ENCODE measurements around the gene MIS12. TPM values are rescaled to one million over a fixed set of nuclear protein-coding genes. Genes with fewer than 3 reads are reported as not detected.

MIS12 gene
- total RNA-seq, 1 experiment from 2014 or later: 11.5 TPM

GRCh38 chr17:5532581-5532980 lies 46.2 kb downstream of the MIS12 start:
- H3K36me3 ChIP-seq (ENCODE audit: control insufficient read depth, insufficient read depth, low read length): no peaks in the 10 kb centered on the region
- POLR2A ChIA-PET: no interaction called here

DNA sequence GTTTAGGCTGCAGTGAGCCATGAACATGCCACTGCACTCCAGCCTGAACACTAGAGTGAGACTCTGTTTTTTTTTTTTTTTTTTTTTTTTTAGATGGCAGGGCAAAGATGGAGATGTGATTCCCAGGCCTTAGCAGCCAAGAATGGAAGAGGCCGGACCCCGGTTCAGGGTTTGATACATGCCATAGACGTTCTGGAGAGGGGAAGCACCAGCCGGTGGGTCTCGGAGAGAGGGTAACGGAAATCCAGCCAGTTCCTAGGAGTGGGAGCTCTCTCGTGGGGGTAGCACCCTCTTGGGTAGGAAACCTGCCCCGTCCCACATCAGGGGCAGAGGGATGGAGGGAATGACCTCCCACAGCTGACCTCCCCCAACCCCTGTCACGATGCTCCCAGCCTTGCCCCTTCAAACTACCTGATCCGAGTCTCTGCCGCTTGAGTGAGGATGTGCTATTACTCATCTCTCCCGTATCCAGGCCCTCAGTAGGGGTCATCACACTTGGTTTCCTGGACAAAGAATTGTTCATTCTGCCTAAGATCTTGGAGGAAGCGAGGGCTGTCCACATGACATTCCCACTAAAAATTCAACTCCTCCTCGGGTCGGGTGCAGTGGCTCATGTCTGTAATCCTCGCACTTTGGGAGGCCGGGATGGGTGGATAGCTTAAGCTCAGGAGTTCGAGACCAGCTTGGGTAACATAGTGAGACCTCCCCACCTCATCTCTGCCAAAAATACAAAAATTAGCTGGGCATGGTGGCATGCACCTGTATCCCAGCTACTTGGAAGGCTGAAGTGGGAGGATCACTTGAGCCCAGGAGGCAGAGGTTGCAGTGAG lies 47.3 kb downstream of the MIS12 start:
- CTCF ChIA-PET: no interaction called here
- Histone ChIP-seq H3K27me3 (ENCODE audit: control insufficient read depth, insufficient read depth, low read length) (no peaks in the 10 kb centered on the region), H3K9me3 (ENCODE audit: control insufficient read depth, insufficient read depth, low read depth, low read length) (no peaks in the 10 kb centered on the region), H3K27ac (ENCODE audit: low read length) (no peak overlapping the region), H3K4me1 (ENCODE audit: control insufficient read depth, insufficient read depth, low read length) (no peaks in the 10 kb centered on the region), H3K4me3 (ENCODE audit: low read depth in 2 of 2, low read length in 2 of 2) (no peak overlapping the region), H3K36me3 (ENCODE audit: control insufficient read depth, insufficient read depth, low read length) (no peaks in the 10 kb centered on the region)
- in situ Hi-C loops (cut with HindIII; ENCODE audit: low pct_unique_long_range_greater_than_20kb, low sequenced_read_pairs): no loop called here
- POLR2A ChIA-PET: no interaction called here
- TF ChIP-seq, protein P1, sequence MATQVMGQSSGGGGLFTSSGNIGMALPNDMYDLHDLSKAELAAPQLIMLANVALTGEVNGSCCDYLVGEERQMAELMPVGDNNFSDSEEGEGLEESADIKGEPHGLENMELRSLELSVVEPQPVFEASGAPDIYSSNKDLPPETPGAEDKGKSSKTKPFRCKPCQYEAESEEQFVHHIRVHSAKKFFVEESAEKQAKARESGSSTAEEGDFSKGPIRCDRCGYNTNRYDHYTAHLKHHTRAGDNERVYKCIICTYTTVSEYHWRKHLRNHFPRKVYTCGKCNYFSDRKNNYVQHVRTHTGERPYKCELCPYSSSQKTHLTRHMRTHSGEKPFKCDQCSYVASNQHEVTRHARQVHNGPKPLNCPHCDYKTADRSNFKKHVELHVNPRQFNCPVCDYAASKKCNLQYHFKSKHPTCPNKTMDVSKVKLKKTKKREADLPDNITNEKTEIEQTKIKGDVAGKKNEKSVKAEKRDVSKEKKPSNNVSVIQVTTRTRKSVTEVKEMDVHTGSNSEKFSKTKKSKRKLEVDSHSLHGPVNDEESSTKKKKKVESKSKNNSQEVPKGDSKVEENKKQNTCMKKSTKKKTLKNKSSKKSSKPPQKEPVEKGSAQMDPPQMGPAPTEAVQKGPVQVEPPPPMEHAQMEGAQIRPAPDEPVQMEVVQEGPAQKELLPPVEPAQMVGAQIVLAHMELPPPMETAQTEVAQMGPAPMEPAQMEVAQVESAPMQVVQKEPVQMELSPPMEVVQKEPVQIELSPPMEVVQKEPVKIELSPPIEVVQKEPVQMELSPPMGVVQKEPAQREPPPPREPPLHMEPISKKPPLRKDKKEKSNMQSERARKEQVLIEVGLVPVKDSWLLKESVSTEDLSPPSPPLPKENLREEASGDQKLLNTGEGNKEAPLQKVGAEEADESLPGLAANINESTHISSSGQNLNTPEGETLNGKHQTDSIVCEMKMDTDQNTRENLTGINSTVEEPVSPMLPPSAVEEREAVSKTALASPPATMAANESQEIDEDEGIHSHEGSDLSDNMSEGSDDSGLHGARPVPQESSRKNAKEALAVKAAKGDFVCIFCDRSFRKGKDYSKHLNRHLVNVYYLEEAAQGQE (IDR thresholded peaks at IDR 0.05; ENCODE audit: insufficient read depth in 1 of 2, low read depth in 2 of 2, low read length in 1 of 2): no peak
- TF ChIP-seq SIN3A (IDR thresholded peaks at IDR 0.05; ENCODE audit: borderline replicate concordance, insufficient read depth, low read depth, low read length) (no peak), POLR2AphosphoS5 (IDR thresholded peaks at IDR 0.05; ENCODE audit: low read depth, low read length) (no peak), TCF7L2 (IDR thresholded peaks at IDR 0.05; ENCODE audit: low read depth, low read length) (no peak), CTCF (IDR thresholded peaks at IDR 0.05) (no peak)
- no peak for DNase-seq (ENCODE audit: low read depth, low spot score)
- ATAC-seq: no peak
- BruUV-seq (replicated peaks): no TSS peak
- intact Hi-C loops (cut with micrococcal nuclease; ENCODE audit: unreplicated experiment): no loop called here

More at GRCh38 chr17:5532581-5532980, 46.2 kb downstream of the MIS12 start:
- no peaks in the 10 kb centered on the region for H3K9me3 ChIP-seq (ENCODE audit: control insufficient read depth, insufficient read depth, low read depth, low read length)
- CTCF ChIA-PET: no interaction called here
- intact Hi-C loops (cut with micrococcal nuclease; ENCODE audit: unreplicated experiment): no loop called here
- TF ChIP-seq CTCF (IDR thresholded peaks at IDR 0.05) (no peak), TCF7L2 (IDR thresholded peaks at IDR 0.05; ENCODE audit: low read depth, low read length) (no peak), POLR2AphosphoS5 (IDR thresholded peaks at IDR 0.05; ENCODE audit: low read depth, low read length) (no peak), SIN3A (IDR thresholded peaks at IDR 0.05; ENCODE audit: borderline replicate concordance, insufficient read depth, low read depth, low read length) (no peak)
- TF ChIP-seq, protein P1 (IDR thresholded peaks at IDR 0.05; ENCODE audit: insufficient read depth in 1 of 2, low read depth in 2 of 2, low read length in 1 of 2): no peak
- in situ Hi-C loops (cut with HindIII; ENCODE audit: low pct_unique_long_range_greater_than_20kb, low sequenced_read_pairs): no loop called here
- no peak overlapping the region for H3K27ac ChIP-seq (ENCODE audit: low read length)
- H3K27me3 ChIP-seq (ENCODE audit: control insufficient read depth, insufficient read depth, low read length): no peaks in the 10 kb centered on the region
- no TSS peak for BruUV-seq (replicated peaks)
- ATAC-seq: no peak
- H3K4me3 ChIP-seq (ENCODE audit: low read depth in 2 of 2, low read length in 2 of 2): no peak overlapping the region
- no peaks in the 10 kb centered on the region for H3K4me1 ChIP-seq (ENCODE audit: control insufficient read depth, insufficient read depth, low read length)
- DNase-seq (ENCODE audit: low read depth, low spot score): no peak

All from Panc1 (cell line).